Stimulated activated CD4-positive, alpha-beta T cell treated with anti-CD3 and anti-CD28 coated beads, Interleukin-12 subunit alpha, Interleukin-12 subunit beta, amount 100 ng/mL, for 48 hours (primary cell): Measurements from ENCODE around the gene NPY1R.

Experiments used
- DNase-seq, 3 donors: peaks; one replicate each; pipeline ENCODE4 v3.0.0-alpha.2; 2020; ENCODE audit warnings: low read depth in 2 of 3, low spot score in 1 of 3

The NPY1R gene

DNA sequence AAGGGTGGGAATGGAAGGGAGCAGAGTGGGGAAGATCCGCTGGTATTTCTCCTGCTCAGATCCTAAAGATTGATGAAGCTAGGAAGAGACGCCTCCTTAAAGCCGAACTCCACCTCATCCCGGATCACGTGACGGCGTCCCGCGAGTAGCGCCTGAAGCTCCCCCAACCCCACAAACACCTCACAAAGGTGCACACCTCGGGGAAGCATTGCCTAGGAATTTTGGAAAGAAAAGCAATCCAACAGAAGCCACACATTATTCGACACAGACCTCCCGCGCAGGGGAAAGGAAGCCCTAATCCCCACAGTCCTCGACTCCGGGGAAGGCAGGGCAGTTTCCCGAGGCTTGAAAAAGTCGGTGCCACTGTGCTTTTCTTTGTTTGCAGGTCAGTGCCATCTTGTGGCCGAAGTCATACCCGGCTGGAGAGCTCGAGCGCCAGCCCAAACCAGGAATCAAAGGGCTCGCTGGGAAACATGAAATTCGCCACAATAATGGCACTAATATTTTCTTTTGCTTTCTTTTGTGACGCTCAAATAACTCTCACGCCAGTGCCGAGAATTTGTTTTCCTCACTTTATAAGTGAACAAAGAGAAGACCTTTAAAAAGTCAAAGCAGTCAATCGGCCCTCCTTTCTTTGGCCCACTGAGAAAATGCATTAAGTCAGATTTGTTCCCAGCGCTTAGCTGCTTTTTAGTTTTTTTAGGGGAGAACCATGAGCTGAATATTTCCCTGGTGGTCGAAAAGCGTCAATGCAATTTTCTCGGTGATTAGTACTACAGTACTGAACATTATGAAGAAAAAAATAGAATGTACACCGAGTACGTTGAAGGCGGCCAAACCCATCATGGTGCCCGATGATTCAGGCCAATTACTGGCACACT, at the start of gene NPY1R:
Gene NPY1R (minus strand): TSS at position 71 of the 881 bp plus-strand sequence. CDS start 6,042 bp downstream, outside the sequence.
- peak; percentile 14 to 24 (median 23) for DNase-seq

DNA sequence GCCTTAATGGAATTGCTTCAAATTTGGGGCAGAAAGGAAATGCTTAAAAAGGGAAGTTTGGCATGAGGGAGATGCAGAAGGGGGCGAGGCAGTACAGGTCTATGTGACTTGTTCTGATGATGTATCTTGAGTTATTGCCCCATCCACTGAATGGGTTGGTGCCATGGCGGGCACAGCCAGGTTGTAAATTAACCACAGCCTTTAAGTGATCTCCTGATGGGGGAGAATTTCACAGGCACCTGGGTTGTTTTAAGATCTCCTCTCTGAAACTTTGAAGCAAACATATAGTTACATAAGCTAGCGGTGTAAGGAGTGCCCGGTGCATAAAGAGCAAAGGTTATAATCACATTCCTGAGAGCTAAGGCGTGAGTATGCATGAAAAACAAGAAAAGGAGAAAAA, 48.3 kb upstream of the NPY1R start:
- DNase-seq = no peak

DNA sequence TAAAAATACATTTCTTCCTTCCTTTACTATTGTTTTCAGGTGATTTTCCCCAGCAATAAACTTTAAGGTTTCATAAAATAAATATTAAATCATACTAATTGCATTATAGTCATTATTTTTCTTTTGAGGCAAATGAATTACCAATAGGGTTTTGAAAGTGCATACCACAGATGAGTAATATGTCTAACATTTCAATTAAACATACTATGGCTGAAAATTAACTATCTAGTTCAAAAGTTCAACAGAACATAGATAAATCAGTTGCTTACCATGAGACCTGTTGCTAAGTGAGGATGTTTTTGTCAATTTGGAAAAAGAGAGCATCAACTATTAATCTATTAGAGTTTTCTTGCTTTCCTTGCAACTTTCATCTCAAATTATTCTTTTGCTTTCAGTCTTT, 46.3 kb upstream of the NPY1R start:
- DNase-seq = no peak

DNA sequence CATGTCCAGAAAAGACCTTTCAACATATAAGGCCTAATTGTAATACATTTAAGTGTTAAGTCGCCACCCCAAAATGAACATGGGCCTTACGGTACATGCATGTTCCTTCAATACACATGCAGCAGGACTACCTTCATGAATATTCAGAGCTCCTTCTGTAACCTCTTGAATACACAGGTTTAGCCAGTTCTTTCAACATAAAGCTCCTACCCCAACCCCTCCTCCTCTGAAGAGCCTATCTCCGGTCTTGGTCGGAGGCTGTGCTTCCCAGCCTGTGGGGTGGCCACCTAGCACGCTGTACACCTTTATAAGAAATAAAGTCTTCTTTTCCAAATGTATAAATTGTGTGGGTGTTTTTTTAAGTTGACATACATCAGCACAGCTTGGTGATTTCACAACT, 39.6 kb upstream of the NPY1R start:
- DNase-seq = no peak

DNA sequence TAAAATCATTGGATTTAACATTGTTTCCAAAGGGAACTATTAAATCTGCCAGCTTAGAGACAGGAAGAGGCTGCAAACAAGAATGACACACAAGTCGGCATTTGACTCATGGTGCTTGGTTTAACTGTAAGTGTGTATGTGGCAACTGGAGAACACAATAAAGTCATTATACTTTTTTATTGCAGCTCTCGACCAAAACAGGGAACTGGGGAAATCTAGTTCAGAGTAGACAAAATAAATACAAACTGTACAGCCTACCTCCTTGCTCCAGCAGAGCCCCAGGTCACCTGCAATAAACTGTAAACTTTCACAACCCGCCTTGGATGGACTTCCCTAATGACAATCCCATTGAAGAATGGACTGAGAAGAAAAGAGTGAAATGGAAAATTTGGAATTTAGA, 35.3 kb upstream of the NPY1R start:
- DNase-seq = no peak

DNA sequence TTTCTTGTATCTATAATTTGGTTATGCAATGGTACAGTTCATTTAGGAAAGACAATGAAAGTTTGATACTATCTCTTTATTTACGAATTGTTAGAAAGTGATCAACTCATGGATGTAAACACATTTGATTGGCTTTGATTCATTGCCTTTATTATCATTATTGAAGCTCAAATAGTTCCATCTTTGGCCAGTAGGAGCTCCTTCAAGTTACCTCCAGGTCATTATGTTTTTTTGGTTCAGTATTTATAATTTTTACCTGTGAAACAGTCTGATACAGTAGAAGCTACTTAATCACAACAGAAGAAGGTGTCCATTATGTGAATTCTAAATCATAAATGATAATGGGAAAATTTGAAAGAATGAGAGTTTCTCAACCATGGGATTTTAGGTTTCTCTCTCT, 23.7 kb upstream of the NPY1R start:
- no peak for DNase-seq

DNA sequence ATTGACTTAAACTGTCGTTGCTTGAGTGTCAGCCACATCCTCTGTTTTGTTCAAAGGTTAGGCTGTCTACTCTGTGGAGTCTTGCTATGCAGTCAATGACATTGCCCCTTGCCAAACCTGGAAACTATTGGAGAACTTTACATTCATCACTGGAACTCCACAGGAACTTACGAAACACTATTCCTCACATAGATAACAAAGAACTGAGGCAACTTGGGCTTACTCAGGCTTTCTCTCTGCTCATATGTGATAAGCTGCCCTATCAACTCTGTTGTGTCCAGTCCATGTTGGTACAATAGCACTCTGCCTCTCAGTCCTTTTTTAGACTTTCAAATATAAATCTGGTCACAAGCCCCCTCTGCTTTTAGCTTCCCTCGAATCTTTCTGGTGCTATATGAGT, 20.7 kb upstream of the NPY1R start:
- no peak for DNase-seq

DNA sequence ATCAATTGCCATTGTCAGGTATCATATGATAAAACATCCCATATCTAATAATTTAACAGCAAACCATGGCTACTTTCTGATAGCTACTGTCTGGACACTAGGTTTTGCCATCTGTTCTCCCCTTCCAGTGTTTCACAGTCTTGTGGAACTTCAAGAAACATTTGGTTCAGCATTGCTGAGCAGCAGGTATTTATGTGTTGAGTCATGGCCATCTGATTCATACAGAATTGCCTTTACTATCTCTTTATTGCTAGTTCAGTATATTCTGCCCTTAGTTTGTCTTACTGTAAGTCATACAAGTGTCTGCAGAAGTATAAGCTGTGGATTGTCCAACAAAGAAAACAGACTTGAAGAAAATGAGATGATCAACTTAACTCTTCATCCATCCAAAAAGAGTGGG, 18.3 kb upstream of the NPY1R start:
- no peak for DNase-seq

DNA sequence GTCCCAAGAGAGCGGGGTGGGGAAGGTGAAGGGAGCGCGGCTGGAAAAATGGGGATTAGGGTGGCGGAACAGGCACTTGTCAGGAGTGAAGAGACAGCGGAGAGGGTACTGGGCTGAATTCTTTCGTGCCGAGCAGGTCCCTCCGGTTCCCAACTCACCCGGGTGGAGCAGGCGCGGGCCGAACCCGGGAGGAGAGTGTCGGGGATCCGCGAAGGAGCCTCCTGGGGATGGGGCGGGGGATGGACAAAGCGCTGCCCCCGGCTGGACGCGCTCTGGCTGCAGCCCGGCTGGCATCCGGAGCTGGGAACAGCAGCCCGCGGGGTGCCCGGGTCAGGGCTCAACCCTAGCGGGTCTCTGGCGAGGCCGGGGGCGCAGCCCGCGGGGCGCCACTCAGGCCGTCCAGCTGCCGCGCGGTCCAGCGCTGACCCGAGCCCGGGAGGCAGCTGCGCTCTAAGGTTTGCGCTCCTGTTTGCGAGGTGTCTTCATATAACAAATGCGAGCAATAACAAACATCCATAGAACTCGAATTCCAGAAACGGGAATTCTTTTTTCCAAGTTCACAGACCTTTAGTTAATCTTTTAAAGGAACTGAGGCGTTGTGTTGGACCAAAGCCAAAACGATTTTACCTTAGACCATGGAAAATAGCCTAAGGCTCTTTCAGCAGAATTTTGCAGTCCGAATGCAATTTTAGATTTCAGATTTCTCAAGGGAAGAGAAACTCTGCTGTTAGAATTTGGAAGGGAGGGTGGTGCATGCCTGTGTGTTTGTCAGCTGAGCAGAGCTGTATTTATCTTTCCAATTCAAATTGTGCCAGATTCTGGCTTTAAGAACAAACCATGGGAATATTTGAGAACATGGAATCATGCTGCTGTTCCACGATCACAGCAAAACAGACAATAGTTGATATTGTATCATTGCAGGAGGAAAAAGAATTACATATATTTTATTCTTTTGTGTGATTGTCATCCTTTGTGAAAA, 12.0 kb upstream of the NPY1R start:
- DNase-seq = no peak

DNA sequence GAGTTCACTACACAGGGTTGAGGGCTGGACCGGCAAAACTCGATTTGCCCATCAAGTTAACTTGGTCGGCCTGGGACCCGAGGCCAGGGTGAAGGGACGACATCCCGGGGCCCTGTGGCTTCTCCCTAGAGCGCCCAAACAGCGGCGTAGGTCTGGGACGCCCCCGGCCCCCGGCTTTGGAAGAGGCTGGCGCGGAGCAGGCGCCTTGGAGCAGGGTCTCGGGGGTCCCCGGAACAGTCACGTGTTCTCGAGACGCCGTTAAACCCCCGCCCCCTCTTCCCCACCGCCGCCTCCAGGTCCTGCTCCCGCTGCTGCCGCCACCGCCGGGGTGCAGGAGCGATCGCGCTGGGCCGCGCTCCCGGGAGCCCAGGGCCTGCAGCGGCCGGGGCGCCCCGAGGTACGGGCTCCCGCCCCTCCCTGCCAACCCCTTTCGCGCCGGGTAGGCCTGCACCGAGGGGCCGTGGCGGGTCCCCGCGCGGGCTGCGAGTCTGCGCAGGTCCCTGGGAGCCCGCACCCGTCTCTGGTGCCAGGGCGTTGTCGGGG, 11.3 kb upstream of the NPY1R start, which contains the start of gene NPY5R:
Gene NPY5R (plus strand): TSS at position 289 of the 543 bp plus-strand sequence. CDS start 6,382 bp downstream, outside the sequence.
- DNase-seq = no peak

DNA sequence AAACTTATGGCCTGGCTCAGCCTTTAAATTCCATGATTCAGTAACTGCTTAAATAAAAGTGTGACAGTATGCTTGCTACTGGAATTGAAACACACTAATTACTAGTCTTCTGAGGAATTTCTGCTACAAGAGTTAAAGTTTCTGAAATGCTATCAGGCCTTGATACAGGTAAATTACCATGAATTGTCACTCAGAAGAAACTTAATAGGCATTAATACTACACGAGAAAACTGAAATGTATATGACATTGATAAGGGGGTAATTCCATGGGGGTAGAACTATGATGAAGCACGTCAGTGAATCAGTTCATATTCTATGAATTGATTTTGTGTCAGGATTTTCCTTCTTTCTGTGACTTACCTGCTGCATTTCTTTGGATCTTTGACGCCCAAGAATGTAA, 3.0 kb upstream of the NPY1R start:
- DNase-seq = no peak

DNA sequence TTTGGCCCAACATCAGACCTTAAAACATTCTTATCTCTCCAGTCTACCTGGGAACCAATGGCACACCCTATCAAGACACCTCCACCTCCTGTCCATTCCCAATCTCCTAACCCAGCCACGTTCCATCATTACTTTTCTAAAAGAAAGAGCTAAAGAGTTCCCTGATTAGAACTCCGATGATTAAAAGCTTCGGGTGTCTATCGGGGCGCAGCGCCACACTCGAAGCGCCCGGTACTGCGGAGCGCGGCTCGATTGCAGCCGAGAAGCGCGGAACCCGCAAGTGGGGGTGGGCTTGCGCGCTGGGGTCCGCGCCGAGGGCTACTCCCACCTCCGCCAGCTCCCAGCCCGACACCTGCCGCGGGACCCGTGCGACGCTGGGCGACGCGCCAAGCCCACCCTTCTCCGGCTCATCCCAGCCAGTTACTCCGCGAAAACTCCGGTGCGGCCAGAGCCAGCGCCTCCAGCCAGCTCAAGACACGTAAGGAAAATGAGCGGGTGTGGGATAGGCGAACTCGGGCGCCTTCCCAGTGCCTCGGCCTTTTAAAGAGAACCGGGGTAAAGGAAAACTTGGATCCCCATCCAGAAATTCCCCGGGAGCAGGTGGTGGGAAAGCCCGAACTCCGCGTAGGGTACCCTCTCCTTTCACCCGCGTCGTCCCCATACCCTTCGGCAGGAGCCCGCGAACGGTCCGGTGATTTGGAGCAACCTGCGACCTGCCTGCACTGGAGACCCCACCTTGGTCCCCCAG, 593 bp downstream of the NPY1R start:
- no peak for DNase-seq

DNA sequence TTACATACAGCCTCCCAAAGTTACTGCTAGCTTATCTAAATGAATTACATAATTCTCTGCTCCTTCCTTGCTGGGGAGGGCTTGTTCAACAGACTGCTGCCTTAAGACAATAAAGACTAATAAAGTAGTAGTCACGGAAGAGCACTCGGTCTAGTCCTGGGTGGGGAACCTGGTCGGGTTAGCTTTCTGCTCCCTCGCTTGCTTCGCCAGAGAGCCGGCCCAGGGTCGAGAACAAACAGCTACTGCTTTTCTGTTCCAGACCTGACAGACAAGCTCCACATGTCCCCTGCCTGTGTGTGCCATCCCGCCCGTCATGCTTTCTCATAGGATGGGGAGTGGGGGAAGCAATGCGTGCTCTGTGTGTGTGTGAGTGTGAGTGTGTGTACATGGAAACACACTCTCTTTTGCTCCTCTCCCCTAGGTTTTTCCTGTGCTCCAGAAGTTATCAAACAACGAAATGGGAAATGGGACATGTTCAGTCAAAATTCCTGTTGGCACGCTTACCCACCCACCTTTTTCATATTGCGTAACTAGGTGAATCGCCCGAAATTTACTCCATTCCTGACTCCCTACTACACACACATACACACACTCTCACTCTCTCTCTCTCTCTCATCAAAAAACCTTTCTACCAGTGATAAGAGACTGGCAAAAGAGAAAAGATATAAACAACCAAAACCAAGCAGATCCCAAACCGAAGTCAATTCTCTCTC, 1.3 kb downstream of the NPY1R start:
- no peak for DNase-seq

DNA sequence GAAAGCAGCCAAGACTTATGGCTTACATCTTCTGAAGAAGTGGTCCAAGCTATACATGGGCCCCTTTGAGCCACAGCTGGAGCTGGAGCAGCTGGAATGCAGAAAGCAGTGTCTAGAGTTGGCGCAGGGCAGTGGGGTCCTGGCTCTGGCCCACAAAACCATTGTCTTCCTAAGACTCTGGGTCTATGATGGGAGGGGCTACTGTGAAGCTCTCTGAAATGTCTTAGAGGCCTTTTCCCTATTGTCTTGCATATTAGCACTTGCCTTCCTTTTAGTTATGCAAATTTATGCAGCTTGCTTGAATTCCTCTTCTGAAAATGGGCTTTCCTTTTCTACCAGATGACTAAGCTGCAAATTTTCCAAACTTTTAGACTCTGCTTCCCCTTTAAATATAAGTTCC, 15.3 kb downstream of the NPY1R start:
- DNase-seq = no peak

DNA sequence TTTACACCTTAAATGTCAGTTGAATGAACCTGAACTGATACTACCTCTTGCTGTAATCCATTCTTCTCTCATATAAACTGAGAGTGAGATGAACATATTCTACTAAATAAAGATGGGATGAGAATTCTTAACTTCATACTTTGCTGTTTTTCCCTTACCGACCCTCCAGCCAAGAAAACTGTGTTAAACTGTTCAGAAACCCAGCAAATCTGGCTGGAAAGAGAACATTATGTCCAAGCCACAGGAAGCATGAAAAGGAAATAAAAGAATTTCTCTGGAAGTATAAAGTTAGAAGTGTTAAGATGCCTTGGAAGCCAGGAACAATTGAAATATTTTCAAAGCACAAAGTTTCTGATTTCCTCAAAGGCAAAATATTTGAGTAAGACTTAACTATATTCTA, 22.9 kb downstream of the NPY1R start:
- no peak for DNase-seq

DNA sequence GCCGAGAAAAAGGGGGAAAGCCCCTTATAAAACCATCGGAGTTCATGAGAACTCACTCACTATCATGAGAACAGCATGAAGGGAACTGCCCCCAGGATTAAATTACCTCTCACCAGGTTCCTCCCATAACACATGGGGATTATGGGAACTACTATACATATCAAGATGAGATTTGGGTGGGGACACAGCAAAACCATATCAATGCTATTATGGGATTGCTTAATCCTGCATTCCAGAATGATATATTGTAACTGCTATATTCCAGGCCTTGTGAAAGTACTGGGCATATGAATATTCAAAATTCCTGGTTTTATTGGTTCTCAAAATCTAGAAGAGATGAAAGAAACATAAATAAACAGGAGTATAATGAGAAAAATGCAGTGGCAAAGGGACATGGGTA, 29.3 kb downstream of the NPY1R start:
- no peak for DNase-seq

DNA sequence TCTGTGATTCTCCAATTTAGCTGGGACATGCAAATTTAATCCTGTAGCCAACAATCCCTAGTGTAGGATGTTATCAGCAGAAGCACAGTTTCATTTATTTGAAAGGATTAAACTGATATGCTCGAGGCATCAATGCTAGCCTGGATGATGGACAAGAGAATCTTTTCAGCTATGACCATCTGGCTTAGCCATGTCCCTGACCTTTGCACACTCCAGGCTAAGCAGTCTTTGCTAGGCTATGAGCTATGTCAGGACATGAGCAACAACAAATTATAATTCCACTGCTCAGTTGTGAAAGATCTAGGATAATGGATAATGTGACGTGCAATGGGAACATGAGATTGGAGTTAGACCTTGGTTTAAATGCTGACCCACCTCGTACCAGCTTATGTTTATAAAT, 32.0 kb downstream of the NPY1R start:
- DNase-seq = no peak

DNA sequence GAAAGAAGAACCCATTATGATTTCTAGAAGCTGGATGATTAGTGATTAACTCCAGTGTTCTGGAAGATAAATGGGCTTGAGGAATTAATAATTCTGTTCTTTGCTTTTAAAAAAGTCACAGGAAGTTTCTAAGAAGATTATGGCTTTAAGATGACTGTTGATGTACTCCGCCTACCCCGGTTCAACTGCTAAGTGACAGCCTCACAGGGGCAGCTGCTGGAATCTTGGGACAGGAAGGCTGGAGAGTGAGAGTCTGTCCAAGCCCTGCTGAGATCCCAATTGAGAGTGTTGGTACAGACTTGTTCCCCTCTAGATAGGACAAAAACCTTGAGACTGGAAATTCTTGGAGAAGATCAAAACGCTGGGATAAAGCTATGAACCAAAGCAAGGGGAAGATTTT, 37.3 kb downstream of the NPY1R start:
- no peak for DNase-seq

DNA sequence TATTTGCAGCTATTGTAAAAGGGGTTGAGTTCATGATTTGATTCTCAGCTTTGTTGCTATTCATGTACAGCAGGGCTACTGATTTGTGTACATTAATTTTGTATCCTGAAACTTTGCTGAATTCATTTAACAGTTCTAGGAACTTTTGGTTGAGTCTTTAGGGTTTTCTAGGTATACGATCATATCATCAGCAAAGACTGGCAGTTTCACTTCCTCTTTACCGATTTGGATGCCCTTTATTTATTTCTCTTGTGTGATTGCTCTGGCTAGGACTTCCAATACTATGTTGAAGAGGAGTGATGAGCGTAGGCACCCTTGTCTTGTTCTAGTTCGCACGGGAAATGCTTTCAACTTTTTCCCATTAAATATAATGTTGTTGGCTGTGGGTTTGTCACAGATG, 48.1 kb downstream of the NPY1R start:
- no peak for DNase-seq
